Measurements from ENCODE around the gene CRTC2. TPM values are rescaled to one million over a fixed set of nuclear protein-coding genes. Genes with fewer than 3 reads are reported as not detected.

Gene CRTC2
- total and polyA plus RNA-seq, 9 of the 15 experiments (the other 6 are each of a cell fraction or from before 2014, with no cell fraction given), result 2.7 to 26.4 (median 10.2) TPM

GRCh38 chr1:153958111-153958960 is at the start of gene CRTC2 (continued):
- TF ChIP-seq, protein P1, sequence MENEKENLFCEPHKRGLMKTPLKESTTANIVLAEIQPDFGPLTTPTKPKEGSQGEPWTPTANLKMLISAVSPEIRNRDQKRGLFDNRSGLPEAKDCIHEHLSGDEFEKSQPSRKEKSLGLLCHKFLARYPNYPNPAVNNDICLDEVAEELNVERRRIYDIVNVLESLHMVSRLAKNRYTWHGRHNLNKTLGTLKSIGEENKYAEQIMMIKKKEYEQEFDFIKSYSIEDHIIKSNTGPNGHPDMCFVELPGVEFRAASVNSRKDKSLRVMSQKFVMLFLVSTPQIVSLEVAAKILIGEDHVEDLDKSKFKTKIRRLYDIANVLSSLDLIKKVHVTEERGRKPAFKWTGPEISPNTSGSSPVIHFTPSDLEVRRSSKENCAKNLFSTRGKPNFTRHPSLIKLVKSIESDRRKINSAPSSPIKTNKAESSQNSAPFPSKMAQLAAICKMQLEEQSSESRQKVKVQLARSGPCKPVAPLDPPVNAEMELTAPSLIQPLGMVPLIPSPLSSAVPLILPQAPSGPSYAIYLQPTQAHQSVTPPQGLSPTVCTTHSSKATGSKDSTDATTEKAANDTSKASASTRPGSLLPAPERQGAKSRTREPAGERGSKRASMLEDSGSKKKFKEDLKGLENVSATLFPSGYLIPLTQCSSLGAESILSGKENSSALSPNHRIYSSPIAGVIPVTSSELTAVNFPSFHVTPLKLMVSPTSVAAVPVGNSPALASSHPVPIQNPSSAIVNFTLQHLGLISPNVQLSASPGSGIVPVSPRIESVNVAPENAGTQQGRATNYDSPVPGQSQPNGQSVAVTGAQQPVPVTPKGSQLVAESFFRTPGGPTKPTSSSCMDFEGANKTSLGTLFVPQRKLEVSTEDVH (IDR thresholded peaks at IDR 0.05; ENCODE audit: low read depth, partially characterized antibody), result peak; percentile 66
- TF ChIP-seq PRDM10 (IDR thresholded peaks at IDR 0.05; ENCODE audit: partially characterized antibody) (peak; percentile 53), CHD1 (IDR thresholded peaks at IDR 0.05; ENCODE audit: low read length) (peak; percentile 86), ZNF134 (CRISPR knock-in tag; conservative IDR thresholded peaks at IDR 0.05) (peak; percentile 42), MBD2 (IDR thresholded peaks at IDR 0.05; ENCODE audit: borderline replicate concordance, low read depth) (peak; percentile 97), DMBX1 (CRISPR knock-in tag; IDR thresholded peaks at IDR 0.05; ENCODE audit: borderline replicate concordance) (peak; percentile 89), PCBP1 (IDR thresholded peaks at IDR 0.05; ENCODE audit: low read depth, low read length, poor library complexity, severe bottlenecking) (peak; percentile 74), SMAD3 (CRISPR knock-in tag; conservative IDR thresholded peaks at IDR 0.05) (peak; percentile 59; the same call in 1 of the 2 replicates), TAF1 (IDR thresholded peaks at IDR 0.05; ENCODE audit: control insufficient read depth, extremely low read depth, insufficient read depth, low read length, severe bottlenecking) (peak; percentile 33), MYBL2 (IDR thresholded peaks at IDR 0.05; ENCODE audit: low read depth) (no peak), MYBL2 (CRISPR knock-in tag; IDR thresholded peaks at IDR 0.05; ENCODE audit: borderline replicate concordance) (no peak), ZNF212 (CRISPR knock-in tag; IDR thresholded peaks at IDR 0.05) (no peak; the same call in 1 of the 2 replicates), EGR1 (conservative IDR thresholded peaks at IDR 0.05) (peak; percentile 84), NFATC3 (IDR thresholded peaks at IDR 0.05) (no peak), NCOR1 (IDR thresholded peaks at IDR 0.05) (0 out of 2 replicates have a peak, but pooled peaks have one; percentile 19), ZBTB7A (IDR thresholded peaks at IDR 0.05; ENCODE audit: borderline replicate concordance, control insufficient read depth, low read depth, low read length) (0 out of 2 replicates have a peak, but pooled peaks have one; percentile 18), ZNF644 (tag; IDR thresholded peaks at IDR 0.05; ENCODE audit: low read depth) (peak; percentile 97), ELF1 (tag; IDR thresholded peaks at IDR 0.05) (peak; percentile 99), ZNF253 (CRISPR knock-in tag; conservative IDR thresholded peaks at IDR 0.05) (no peak), E2F6 (IDR thresholded peaks at IDR 0.05; ENCODE audit: borderline replicate concordance in 1 of 2, extremely low read depth in 1 of 2, insufficient read depth in 1 of 2, insufficient read length in 1 of 2, low read depth in 1 of 2, low read length in 1 of 2, poor library complexity in 1 of 2, severe bottlenecking in 1 of 2) (no peak)

Data from K562 (cell line).